GM19372 (cell line): ENCODE results near the gene BICD2.

Experiments
- ATAC-seq: cut with Tn5 transposase; IDR thresholded peaks from one replicate; pipeline ENCODE4 v1.9.1; 2021; ENCODE audit warnings: mild to moderate bottlenecking, low read depth, moderate library complexity; ENCODE audit not compliant: unreplicated experiment

The BICD2 gene

GRCh38 chr9:92728831-92729734, 35.5 kb downstream of the BICD2 start:
- ATAC-seq, result peak; percentile 57

- ATAC-seq, result no peak
Measured at GRCh38 chr9:92727716-92728700, 36.6 kb downstream of the BICD2 start.

- ATAC-seq, result no peak
Measured at GRCh38 chr9:92726971-92727715, 37.5 kb downstream of the BICD2 start.

GRCh38 chr9:92726348-92726747, 38.3 kb downstream of the BICD2 start:
- no peak for ATAC-seq

GRCh38 chr9:92725766-92726165, 38.9 kb downstream of the BICD2 start:
- ATAC-seq, result no peak

- no peak for ATAC-seq
Measured at GRCh38 chr9:92725266-92725545, 39.4 kb downstream of the BICD2 start.

GRCh38 chr9:92724528-92725265, 39.9 kb downstream of the BICD2 start:
- no peak for ATAC-seq

GRCh38 chr9:92723801-92724323, 40.8 kb downstream of the BICD2 start:
- ATAC-seq, result no peak

- no peak for ATAC-seq
Measured at GRCh38 chr9:92723299-92723625, 41.4 kb downstream of the BICD2 start.

- ATAC-seq, result no peak
Measured at GRCh38 chr9:92722386-92723298, 42.0 kb downstream of the BICD2 start.

- no peak for ATAC-seq
Measured at GRCh38 chr9:92721548-92721947, 43.1 kb downstream of the BICD2 start.

- ATAC-seq, result no peak
Measured at GRCh38 chr9:92720807-92721535, 43.7 kb downstream of the BICD2 start.

GRCh38 chr9:92720209-92720765, 44.3 kb downstream of the BICD2 start:
- ATAC-seq, result no peak

- no peak for ATAC-seq
Measured at GRCh38 chr9:92719028-92719647, 45.5 kb downstream of the BICD2 start.

- no peak for ATAC-seq
Measured at GRCh38 chr9:92718086-92719001, 46.3 kb downstream of the BICD2 start.
